ENCODE data around the gene IL24. TPM values are rescaled to one million over a fixed set of nuclear protein-coding genes. Genes with fewer than 3 reads are reported as not detected.

The IL24 gene, protein sequence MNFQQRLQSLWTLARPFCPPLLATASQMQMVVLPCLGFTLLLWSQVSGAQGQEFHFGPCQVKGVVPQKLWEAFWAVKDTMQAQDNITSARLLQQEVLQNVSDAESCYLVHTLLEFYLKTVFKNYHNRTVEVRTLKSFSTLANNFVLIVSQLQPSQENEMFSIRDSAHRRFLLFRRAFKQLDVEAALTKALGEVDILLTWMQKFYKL
- not detected in 2 replicates for total RNA-seq

DNA sequence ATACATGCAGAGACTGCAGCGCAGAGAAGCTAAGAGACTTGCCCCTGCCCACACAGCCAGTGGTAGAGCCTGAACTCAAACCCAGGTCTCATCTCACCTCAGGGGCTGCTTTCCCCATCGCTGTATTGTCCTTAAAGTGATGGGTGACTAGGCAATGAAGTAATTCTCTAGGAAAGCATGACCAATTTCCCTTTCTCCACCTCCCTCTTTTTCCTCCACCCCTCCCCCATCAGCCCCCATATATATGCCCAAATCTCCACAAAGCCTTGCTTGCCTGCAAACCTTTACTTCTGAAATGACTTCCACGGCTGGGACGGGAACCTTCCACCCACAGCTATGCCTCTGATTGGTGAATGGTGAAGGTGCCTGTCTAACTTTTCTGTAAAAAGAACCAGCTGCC, at the start of gene IL24:
IL24 (plus strand) TSS at position 269 of the 400 bp plus-strand sequence. CDS start 390 bp downstream, outside the sequence.

DNA sequence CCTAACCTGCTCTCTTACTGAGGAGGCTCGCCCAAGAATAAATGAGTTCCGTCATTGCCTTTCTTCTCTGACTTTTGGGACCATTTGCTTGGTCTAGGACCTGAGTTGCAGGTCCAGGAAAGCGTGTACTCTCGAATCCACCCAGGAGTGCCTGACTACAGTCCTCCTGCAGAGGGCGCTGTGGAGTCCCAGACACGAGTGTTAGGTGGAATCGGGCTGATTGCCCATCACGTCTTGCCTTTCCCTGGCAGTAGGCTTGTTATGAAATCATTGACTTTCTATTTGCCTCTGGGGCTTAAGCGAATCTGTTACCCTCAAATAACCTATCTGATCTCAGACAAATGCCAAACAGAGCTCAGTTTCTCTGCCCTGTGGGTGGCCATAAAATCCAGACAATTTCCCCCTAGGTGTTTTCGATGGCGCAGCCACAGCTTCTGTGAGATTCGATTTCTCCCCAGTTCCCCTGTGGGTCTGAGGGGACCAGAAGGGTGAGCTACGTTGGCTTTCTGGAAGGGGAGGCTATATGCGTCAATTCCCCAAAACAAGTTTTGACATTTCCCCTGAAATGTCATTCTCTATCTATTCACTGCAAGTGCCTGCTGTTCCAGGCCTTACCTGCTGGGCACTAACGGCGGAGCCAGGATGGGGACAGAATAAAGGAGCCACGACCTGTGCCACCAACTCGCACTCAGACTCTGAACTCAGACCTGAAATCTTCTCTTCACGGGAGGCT, 32.1 kb upstream of the IL24 start, which contains the start of gene IL20:
IL20 (plus strand) TSS at position 685 of the 733 bp plus-strand sequence. CDS start 230 bp downstream, outside the sequence.

DNA sequence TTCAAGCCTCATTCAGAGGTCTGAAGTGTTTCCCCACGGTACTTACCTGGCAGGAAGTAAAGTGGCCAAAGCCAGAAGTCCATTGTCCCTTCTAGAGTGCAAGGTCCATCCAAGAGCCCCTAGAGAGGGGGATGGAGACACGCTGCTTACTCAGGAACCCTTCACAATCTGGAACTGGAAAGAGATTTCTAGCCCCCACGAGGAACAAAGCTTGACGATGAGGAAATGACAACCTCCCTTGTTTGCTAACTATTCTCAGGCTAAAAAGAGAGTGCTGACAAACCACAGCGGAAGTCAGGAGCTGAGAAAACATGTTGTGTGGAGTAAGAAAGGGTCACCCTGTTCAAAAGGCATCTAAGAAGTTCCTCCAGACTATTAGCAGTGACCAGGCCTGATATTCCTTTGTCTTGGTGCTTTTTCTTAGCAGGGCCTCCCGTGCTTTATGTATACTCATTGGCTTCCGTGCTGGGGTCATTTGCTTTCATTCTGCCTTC, 24.6 kb downstream of the IL24 start, which contains the start of gene FCMR:
FCMR (minus strand) TSS at position 170 of the 494 bp plus-strand sequence; CDS start at position 83, 87 bp downstream.

DNA sequence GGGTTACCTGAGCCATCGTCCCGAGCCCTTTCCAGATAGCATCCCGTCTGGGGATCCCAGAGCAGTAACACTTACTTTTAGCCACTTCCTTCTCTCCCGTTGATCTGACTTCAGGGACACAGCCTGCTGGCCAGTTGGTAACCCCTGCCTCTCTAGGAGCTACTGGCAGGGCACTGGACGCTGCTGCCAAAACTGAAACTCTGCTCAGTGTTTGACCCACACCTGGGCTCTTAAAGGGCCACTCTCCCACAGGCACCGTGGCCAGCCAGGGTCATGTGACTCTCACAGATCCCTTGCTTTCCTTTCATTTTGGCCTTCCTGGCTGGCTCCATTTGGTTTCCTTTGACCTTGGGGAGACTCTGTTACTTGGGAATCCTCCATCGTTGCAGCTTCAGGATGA, 49.0 kb downstream of the IL24 start, which contains the start of gene PIGR:
PIGR (minus strand) TSS at position 206 of the 400 bp plus-strand sequence. CDS start 5,935 bp downstream, outside the sequence.

Other genes with a start within 250 kb of the IL24 start
- gene MAPKAPK2, start 212.5 kb upstream of the IL24 start, total RNA-seq, result 29.4 and 36.5 TPM in 2 replicates
- gene IL19, start 126.7 kb upstream of the IL24 start, total RNA-seq, result not detected in 2 replicates
- not detected in 2 replicates for gene IL10, start 124.9 kb upstream of the IL24 start, total RNA-seq
- gene IL20, start 31.8 kb upstream of the IL24 start, total RNA-seq, result not detected in 2 replicates
- gene FCMR, start 24.5 kb downstream of the IL24 start, total RNA-seq, result 0.33 TPM in 1 of 2 replicates, not detected in the other
- gene PIGR, start 49.0 kb downstream of the IL24 start, total RNA-seq, result not detected in 2 replicates
- gene FCAMR, start 73.0 kb downstream of the IL24 start, total RNA-seq, result not detected in 2 replicates
- gene C1orf116, start 135.3 kb downstream of the IL24 start, total RNA-seq, result under 0.01 TPM in 1 of 2 replicates, not detected in the other
- 6.7 and 8.2 TPM in 2 replicates for gene YOD1, start 153.8 kb downstream of the IL24 start, total RNA-seq
- 0.98 and 1.1 TPM in 2 replicates for gene PFKFB2, start 155.8 kb downstream of the IL24 start, total RNA-seq
- gene C4BPB, start 191.4 kb downstream of the IL24 start, total RNA-seq, result 0.65 and 0.69 TPM in 2 replicates
- gene C4BPA, start 206.8 kb downstream of the IL24 start, total RNA-seq, result not detected in 2 replicates